Aorta (tissue), 5 donors: ENCODE results near the gene FXR2. TPM values are rescaled to one million over a fixed set of nuclear protein-coding genes. Genes with fewer than 3 reads are reported as not detected.

Source experiments
- ATAC-seq: fragments of 200-7000 bp; cut with Tn5 transposase; one replicate; pipeline ENCODE4 v1.9.1; 2022; ENCODE audit warnings: moderate library complexity; ENCODE audit not compliant: low FRiP score
- DNase-seq, 2 donors: peaks; one replicate each; pipeline ENCODE4 v3.0.0-alpha.2; 2020
- H3K27ac ChIP-seq, 2 donors: one replicate each; pipeline ENCODE4 v1.5.1; 2013; ENCODE audit warnings: low read length in 2 of 2, mild to moderate bottlenecking in 2 of 2, moderate library complexity in 2 of 2, control low read depth in 1 of 2, inconsistent platforms in 1 of 2, low read depth in 1 of 2
- H3K27me3 ChIP-seq, 2 donors: one replicate each; pipeline ENCODE4 v1.6.1; 2013; ENCODE audit warnings: control low read depth in 1 of 2, low read length in 1 of 2, mild to moderate bottlenecking in 1 of 2, moderate library complexity in 1 of 2; ENCODE audit not compliant: insufficient read depth in 2 of 2, control insufficient read depth in 1 of 2
- H3K36me3 ChIP-seq, 2 donors: one replicate each; pipeline ENCODE4 v1.6.1; 2013; ENCODE audit warnings: control low read depth in 1 of 2, low read length in 1 of 2, mild to moderate bottlenecking in 1 of 2; ENCODE audit not compliant: insufficient read depth in 2 of 2, control insufficient read depth in 1 of 2
- H3K4me1 ChIP-seq, 2 donors: one replicate each; pipeline ENCODE4 v1.6.1; 2013; ENCODE audit warnings: low read length in 2 of 2, control low read depth in 1 of 2, mild to moderate bottlenecking in 1 of 2, moderate library complexity in 1 of 2; ENCODE audit not compliant: insufficient read depth in 2 of 2, control insufficient read depth in 1 of 2
- H3K4me3 ChIP-seq, 2 donors: one replicate each; pipeline ENCODE4 v1.5.1; 2013; ENCODE audit warnings: low read length in 2 of 2, control low read depth in 1 of 2, mild to moderate bottlenecking in 1 of 2
- H3K9me3 ChIP-seq: one replicate; pipeline ENCODE4 v1.6.1; 2013; ENCODE audit warnings: mild to moderate bottlenecking, low read length; ENCODE audit not compliant: control insufficient read depth
- WGBS, 2 donors: extraction: QIAGEN DNeasy Blood & Tissue Kit; methylation state at CpG; one replicate each; pipeline ENCODE4 v1.1.7; 2013; 5-methylcytosine and 5-hydroxymethylcytosine counted together
- intact Hi-C, 2 donors: fragments of 100-400 bp; cut with DNase I; formaldehyde crosslinking; loops; one replicate each; pipeline versions ENCODE4 v1.14.2 to v1.15.0; 2022
- polyA plus RNA-seq, 2 donors: library from polyadenylated mRNA; stranded (reverse); fragments of 200-250 nt; gene quantifications; one replicate each; pipeline ENCODE4 v1.2.3, GENCODE V29; 2013
- total RNA-seq, 2 donors: library from RNA; stranded (reverse); fragmentation: NEBNext Ultra II Directional; extraction: Animal tissue kit (Norgen Biotek cat#: 25700); gene quantifications; one replicate each; pipeline ENCODE4 v1.2.1, GENCODE V29; 2021
- donor health status: healthy with polysubstance abuse.
- donor health status: Bipolar disorder and iron deficiency.
- donor health status: DM: no; HTN: no; CAD: no.
- donor health status: DM: no; HTN: no; CAD: no.
- donor health status: DM: yes; HTN: yes; CAD: no.

The FXR2 gene
- total and polyA plus RNA-seq, 4 donors: 21.2 to 36.5 (median 28.2) TPM

- peaks cover 2 to 7% of the 10 kb centered on the region in 2 donors for H3K36me3 ChIP-seq
- intact Hi-C loops: loop anchor here (2.0 to 5.0 kb wide), 2 partner anchors 65 to 75 kb away; no protein-coding TSS in a partner anchor
- no peaks in the 10 kb centered on the region for H3K9me3 ChIP-seq
- H3K4me3 ChIP-seq: no peak overlapping the region
- ATAC-seq: no peak
- no peaks in the 10 kb centered on the region for H3K4me1 ChIP-seq
- H3K27me3 ChIP-seq: no peaks in the 10 kb centered on the region
- WGBS, 2 donors: 66 to 68% methylated on average over 12 of the region's 12 CpGs
- no peak for DNase-seq
- no peak overlapping the region for H3K27ac ChIP-seq
These were observed 27.1 kb downstream of the FXR2 start for GRCh38 chr17:7587420-7588151.

GRCh38 chr17:7586673-7587419, 27.9 kb downstream of the FXR2 start:
- no peak for DNase-seq
- no peak for ATAC-seq
- peaks cover 0 to 4% of the 10 kb centered on the region in 2 donors for H3K4me1 ChIP-seq
- H3K36me3 ChIP-seq: peaks cover 0 to 2% of the 10 kb centered on the region in 2 donors
- H3K9me3 ChIP-seq: no peaks in the 10 kb centered on the region
- WGBS, 2 donors: 69 to 71% methylated on average over 9 of the region's 9 CpGs
- no peak overlapping the region for H3K27ac ChIP-seq
- H3K27me3 ChIP-seq: no peaks in the 10 kb centered on the region
- H3K4me3 ChIP-seq: no peak overlapping the region
- intact Hi-C loops: loop anchor here in 1 of 2 donors (5.0 kb wide), 1 partner anchor 75 kb away; no protein-coding TSS in a partner anchor

- WGBS, 2 donors: 14% methylated on average over 69 of the region's 69 CpGs
- intact Hi-C loops: no loop called here
- DNase-seq (peak; percentile 98 to 99), ATAC-seq (peak; percentile 94)
- Histone ChIP-seq H3K9me3 (no peaks in the 10 kb centered on the region), H3K4me1 (peaks cover 0 to 4% of the 10 kb centered on the region in 2 donors), H3K27ac (peak within 1 kb of the TSS; percentile 47 to 81), H3K4me3 (peak within 1 kb of the TSS in 1 of 2 donors; percentile 1), H3K27me3 (no peaks in the 10 kb centered on the region), H3K36me3 (no peaks in the 10 kb centered on the region)
These were observed 31.2 kb downstream of the FXR2 start, which contains the start of gene MPDU1 for GRCh38 chr17:7583253-7584109. Gene MPDU1, plus strand, starts transcription at chr17:7583852. Its CDS starts 11 bp downstream, at chr17:7583863.

DNA sequence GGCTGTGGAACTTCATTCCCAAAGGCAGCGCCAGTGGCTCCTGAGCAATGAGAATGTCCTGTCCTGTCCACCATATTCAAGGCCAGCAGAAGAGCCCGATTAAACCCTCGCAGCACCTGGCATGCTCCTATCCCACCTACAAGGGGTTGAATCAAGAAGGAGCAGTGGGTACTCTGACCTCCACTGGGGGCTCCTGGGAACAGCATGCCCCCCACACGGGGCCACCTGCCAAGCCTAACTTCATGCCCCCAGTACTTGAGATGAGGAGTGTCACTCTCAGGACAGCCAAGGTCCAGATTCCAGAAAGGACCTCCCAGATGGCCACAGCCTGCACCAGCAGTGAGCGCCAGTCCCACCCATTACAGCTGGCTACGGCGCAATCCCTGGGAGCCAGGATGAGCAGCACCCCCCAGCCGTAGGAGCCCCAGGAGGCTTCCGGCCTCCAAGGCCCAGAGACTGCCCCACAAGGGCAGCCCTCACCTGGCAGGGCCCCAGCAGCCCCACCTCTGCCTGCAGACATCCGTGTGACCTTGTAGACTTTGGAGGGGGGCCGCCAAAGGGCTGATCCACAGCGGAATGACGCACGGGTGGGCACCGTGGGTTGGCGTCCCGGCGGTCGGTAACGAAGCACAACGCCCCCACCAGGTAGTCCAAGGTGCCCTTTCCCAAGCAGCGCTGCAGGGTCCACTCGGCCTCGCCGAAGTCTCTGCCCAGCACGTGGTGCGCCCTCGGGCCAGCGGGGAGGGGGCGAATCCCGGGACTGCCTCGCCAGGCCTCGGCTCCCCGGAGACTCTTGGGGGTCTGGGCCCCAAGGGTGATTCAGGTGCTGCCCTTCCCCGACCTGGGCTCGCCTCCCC, 32.1 kb downstream of the FXR2 start:
- peak; percentile 70 to 80 for DNase-seq
- no peak for ATAC-seq
- Histone ChIP-seq H3K4me1 (peaks cover 0 to 4% of the 10 kb centered on the region in 2 donors), H3K27ac (peak overlapping the region; percentile 47 to 73), H3K9me3 (no peaks in the 10 kb centered on the region), H3K4me3 (no peak overlapping the region), H3K27me3 (no peaks in the 10 kb centered on the region), H3K36me3 (peaks cover 0 to 5% of the 10 kb centered on the region in 2 donors)
- intact Hi-C loops: no loop called here
- WGBS, 2 donors: 83 to 87% methylated on average over 33 to 36 of the region's 36 CpGs

DNA sequence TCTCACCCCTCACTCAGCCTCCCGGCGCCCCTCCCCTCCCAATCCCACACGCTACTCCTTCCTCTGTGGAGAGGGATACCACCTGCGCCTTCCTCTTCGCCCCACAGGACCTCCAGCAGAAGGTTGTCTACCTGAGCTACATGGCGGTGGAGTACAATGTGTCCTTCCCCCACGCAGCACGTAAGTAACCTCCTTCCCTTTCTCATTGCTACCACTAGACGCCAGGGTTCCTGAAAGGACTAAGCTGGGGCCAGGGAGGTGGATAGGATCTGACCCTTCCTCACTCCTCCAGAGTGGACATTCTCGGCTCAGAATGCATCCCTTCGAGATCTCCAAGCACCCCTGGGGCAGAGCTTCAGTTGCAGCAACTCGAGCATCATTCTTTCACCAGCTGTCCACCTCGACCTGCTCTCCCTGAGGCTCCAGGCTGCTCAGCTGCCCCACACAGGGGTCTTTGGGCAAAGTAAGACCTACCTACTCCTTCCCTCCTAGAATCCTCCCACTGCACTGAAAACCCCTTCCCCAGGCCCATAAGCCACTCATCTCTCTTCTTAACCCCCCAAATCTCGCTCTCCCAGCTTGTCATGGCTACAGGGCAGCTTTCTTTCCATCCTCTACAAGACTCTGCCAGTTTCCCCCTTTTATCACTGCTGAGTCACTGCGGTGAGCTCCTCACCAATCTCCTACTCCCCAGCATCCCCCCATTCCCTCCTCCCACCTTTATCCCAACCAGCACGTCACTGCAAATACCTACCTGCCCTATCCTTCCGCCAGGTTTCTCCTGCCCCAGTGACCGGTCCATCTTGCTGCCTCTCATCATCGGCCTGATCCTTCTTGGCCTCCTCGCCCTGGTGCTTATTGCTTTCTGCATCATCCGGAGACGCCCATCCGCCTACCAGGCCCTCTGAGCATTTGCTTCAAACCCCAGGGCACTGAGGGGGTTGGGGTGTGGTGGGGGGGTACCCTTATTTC, 33.8 kb downstream of the FXR2 start:
- no peak overlapping the region for H3K4me3 ChIP-seq
- no peak overlapping the region for H3K27ac ChIP-seq
- DNase-seq (no peak), ATAC-seq (no peak)
- H3K9me3 ChIP-seq: no peaks in the 10 kb centered on the region
- intact Hi-C loops: no loop called here
- WGBS, 2 donors: 81 to 82% methylated on average over 23 of the region's 23 CpGs
- H3K4me1 ChIP-seq: peaks cover 0 to 4% of the 10 kb centered on the region in 2 donors
- peaks cover 0 to 8% of the 10 kb centered on the region in 2 donors for H3K36me3 ChIP-seq
- no peaks in the 10 kb centered on the region for H3K27me3 ChIP-seq

- DNase-seq: peak in 1 of 2 donors; percentile 61
- H3K4me1 ChIP-seq: peaks cover 0 to 4% of the 10 kb centered on the region in 2 donors
- H3K27me3 ChIP-seq: no peaks in the 10 kb centered on the region
- peaks cover 0 to 12% of the 10 kb centered on the region in 2 donors for H3K36me3 ChIP-seq
- intact Hi-C loops: no loop called here
- 61% methylated on average over 11 to 12 of the region's 12 CpGs for WGBS, 2 donors
- no peaks in the 10 kb centered on the region for H3K9me3 ChIP-seq
- no peak for ATAC-seq
- H3K27ac ChIP-seq: peak overlapping the region in 1 of 2 donors; percentile 30
- no peak overlapping the region for H3K4me3 ChIP-seq
These were observed 34.7 kb downstream of the FXR2 start for GRCh38 chr17:7579834-7580603.
